ENCODE measurements around the gene FBXL16. TPM values are rescaled to one million over a fixed set of nuclear protein-coding genes. Genes with fewer than 3 reads are reported as not detected.
"Not testable (repeated sequence)": the region's sequence is repeated elsewhere in the genome, so short reads cannot be mapped to it uniquely, and the experiment has no call there.

FBXL16 gene
- total RNA-seq, 1 experiment from 2014 or later = 1.1 TPM

GRCh38 chr16:745739-746138 is 40.1 kb upstream of the FBXL16 start:
- POLR2A ChIA-PET (ENCODE audit: low non-redundant PET) = no interaction called here
- Histone ChIP-seq H3K36me3 (ENCODE audit: insufficient read depth, low read length, poor library complexity, severe bottlenecking) (no peaks in the 10 kb centered on the region), H3K27ac (ENCODE audit: low read depth, low read length, poor library complexity, severe bottlenecking) (no peak overlapping the region), H3K9me3 (ENCODE audit: low read depth, low read length, poor library complexity, severe bottlenecking) (no peaks in the 10 kb centered on the region), H3K4me3 (ENCODE audit: low read depth, low read length, poor library complexity, severe bottlenecking) (no peak overlapping the region), H3K27me3 (replicated peaks; ENCODE audit: insufficient read depth, low read depth, low read length, poor library complexity) (no peaks in the 10 kb centered on the region), H3K4me1 (ENCODE audit: insufficient read depth, low read length, poor library complexity, severe bottlenecking) (no peaks in the 10 kb centered on the region)
- DNase-seq (ENCODE audit: low spot score) = no peak
- BruUV-seq (replicated peaks) = no TSS peak
- CTCF ChIA-PET = interaction anchor here (0.6 to 0.7 kb wide), 2 partner anchors 29 to 312 kb away, joined by 3 to 5 read pairs; no protein-coding TSS in a partner anchor
- intact Hi-C loops (cut with micrococcal nuclease; ENCODE audit: unreplicated experiment) = no loop called here
- TF ChIP-seq CTCF (conservative IDR thresholded peaks at IDR 0.05; ENCODE audit: low read depth, low read length) (peak; percentile 36; the same call in 1 of the 2 replicates), EZH2 (IDR thresholded peaks at IDR 0.05; ENCODE audit: borderline replicate concordance, low read depth, low read length, poor library complexity, severe bottlenecking) (no peak)

- TF ChIP-seq CTCF (conservative IDR thresholded peaks at IDR 0.05; ENCODE audit: low read depth, low read length) = no peak
- no peak for TF ChIP-seq EZH2 (IDR thresholded peaks at IDR 0.05; ENCODE audit: borderline replicate concordance, low read depth, low read length, poor library complexity, severe bottlenecking)
- intact Hi-C loops (cut with micrococcal nuclease; ENCODE audit: unreplicated experiment) = no loop called here
These were observed 38.3 kb upstream of the FBXL16 start for GRCh38 chr16:743794-744500.

GRCh38 chr16:742894-743293 is 37.3 kb upstream of the FBXL16 start:
- H3K4me3 ChIP-seq (ENCODE audit: low read depth, low read length, poor library complexity, severe bottlenecking); BruUV-seq (replicated peaks); H3K36me3 ChIP-seq (ENCODE audit: insufficient read depth, low read length, poor library complexity, severe bottlenecking); H3K4me1 ChIP-seq (ENCODE audit: insufficient read depth, low read length, poor library complexity, severe bottlenecking); H3K27ac ChIP-seq (ENCODE audit: low read depth, low read length, poor library complexity, severe bottlenecking); H3K9me3 ChIP-seq (ENCODE audit: low read depth, low read length, poor library complexity, severe bottlenecking); POLR2A ChIA-PET (ENCODE audit: low non-redundant PET); intact Hi-C loops (cut with micrococcal nuclease; ENCODE audit: unreplicated experiment); DNase-seq (ENCODE audit: low spot score); H3K27me3 ChIP-seq (replicated peaks; ENCODE audit: insufficient read depth, low read depth, low read length, poor library complexity); CTCF ChIA-PET: not testable (repeated sequence)

More at GRCh38 chr16:743794-744500, 38.3 kb upstream of the FBXL16 start:
- Histone ChIP-seq H3K27me3 (replicated peaks; ENCODE audit: insufficient read depth, low read depth, low read length, poor library complexity) (no peaks in the 10 kb centered on the region), H3K36me3 (ENCODE audit: insufficient read depth, low read length, poor library complexity, severe bottlenecking) (no peaks in the 10 kb centered on the region), H3K27ac (ENCODE audit: low read depth, low read length, poor library complexity, severe bottlenecking) (no peak overlapping the region), H3K9me3 (ENCODE audit: low read depth, low read length, poor library complexity, severe bottlenecking) (no peaks in the 10 kb centered on the region), H3K4me1 (ENCODE audit: insufficient read depth, low read length, poor library complexity, severe bottlenecking) (peaks cover 5% of the 10 kb centered on the region), H3K4me3 (ENCODE audit: low read depth, low read length, poor library complexity, severe bottlenecking) (no peak overlapping the region)
- CTCF ChIA-PET = interaction anchor here (1.1 kb wide), 1 partner anchor 31 kb away, joined by 3 read pairs; no protein-coding TSS in a partner anchor
- POLR2A ChIA-PET (ENCODE audit: low non-redundant PET) = no interaction called here
- BruUV-seq (replicated peaks) = no TSS peak
- DNase-seq (ENCODE audit: low spot score) = no peak

Data from A673 (cell line).